ENCODE results near the gene RFC2. TPM values are rescaled to one million over a fixed set of nuclear protein-coding genes. Genes with fewer than 3 reads are reported as not detected.

RFC2 gene
- total and polyA plus RNA-seq, 8 donors, result 8.1 to 11.4 (median 9.3) TPM

- intact Hi-C loops (cut with DNase I), result no loop called here
- Histone ChIP-seq H3K27me3 (no peaks in the 10 kb centered on the region), H3K4me3 (no peak overlapping the region), H3K4me1 (no peaks in the 10 kb centered on the region), H3K27ac (no peak overlapping the region), H3K9me3 (no peaks in the 10 kb centered on the region), H3K36me3 (no peaks in the 10 kb centered on the region)
- TF ChIP-seq, protein P1, sequence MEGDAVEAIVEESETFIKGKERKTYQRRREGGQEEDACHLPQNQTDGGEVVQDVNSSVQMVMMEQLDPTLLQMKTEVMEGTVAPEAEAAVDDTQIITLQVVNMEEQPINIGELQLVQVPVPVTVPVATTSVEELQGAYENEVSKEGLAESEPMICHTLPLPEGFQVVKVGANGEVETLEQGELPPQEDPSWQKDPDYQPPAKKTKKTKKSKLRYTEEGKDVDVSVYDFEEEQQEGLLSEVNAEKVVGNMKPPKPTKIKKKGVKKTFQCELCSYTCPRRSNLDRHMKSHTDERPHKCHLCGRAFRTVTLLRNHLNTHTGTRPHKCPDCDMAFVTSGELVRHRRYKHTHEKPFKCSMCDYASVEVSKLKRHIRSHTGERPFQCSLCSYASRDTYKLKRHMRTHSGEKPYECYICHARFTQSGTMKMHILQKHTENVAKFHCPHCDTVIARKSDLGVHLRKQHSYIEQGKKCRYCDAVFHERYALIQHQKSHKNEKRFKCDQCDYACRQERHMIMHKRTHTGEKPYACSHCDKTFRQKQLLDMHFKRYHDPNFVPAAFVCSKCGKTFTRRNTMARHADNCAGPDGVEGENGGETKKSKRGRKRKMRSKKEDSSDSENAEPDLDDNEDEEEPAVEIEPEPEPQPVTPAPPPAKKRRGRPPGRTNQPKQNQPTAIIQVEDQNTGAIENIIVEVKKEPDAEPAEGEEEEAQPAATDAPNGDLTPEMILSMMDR (IDR thresholded peaks at IDR 0.05), result no peak
- WGBS, 2 donors, result 87 to 90% methylated on average over 17 of the region's 17 CpGs
- ATAC-seq, result no peak
- no peak for FAIRE-seq
- DNase-seq, result no peak
Observed at GRCh38 chr7:74222851-74223710, 31.1 kb downstream of the RFC2 start.

DNA sequence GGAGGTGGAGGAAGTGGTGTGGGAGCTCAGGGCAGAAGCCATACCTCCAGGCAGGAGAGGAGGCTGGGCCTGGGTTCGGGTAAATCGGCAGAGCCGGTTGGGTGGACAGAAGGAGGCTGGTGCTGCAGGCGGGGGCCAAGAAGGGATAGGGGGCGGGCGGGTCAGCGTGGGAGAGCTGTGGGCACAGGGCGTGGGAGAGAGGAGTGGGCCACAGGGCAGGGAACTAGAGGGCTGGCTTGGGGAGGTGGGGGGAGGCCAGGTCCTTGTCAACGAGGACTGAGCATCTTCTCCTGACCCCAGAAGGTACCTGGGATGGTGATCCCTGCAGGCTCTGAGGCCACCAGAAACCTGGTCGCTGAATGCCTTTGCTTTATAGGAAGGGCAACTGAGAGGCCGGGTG is 32.5 kb downstream of the RFC2 start:
- intact Hi-C loops (cut with DNase I), result no loop called here
- no peaks in the 10 kb centered on the region for H3K27me3 ChIP-seq
- ATAC-seq (no peak), FAIRE-seq (no peak), DNase-seq (peak in 1 of 6 donors; percentile 53)
- 93 to 97% methylated on average over 11 of the region's 11 CpGs for WGBS, 2 donors
- no peak overlapping the region for H3K27ac ChIP-seq
- H3K36me3 ChIP-seq, result no peaks in the 10 kb centered on the region
- TF ChIP-seq, protein P1 (IDR thresholded peaks at IDR 0.05), result no peak
- H3K4me3 ChIP-seq, result no peak overlapping the region
- no peaks in the 10 kb centered on the region for H3K4me1 ChIP-seq
- no peaks in the 10 kb centered on the region for H3K9me3 ChIP-seq

GRCh38 chr7:74220229-74220628 is 34.0 kb downstream of the RFC2 start:
- FAIRE-seq (no peak), ATAC-seq (no peak), DNase-seq (peak in 1 of 6 donors; percentile 58)
- no peaks in the 10 kb centered on the region for H3K36me3 ChIP-seq
- H3K4me1 ChIP-seq, result no peaks in the 10 kb centered on the region
- 83% methylated on average over 9 of the region's 9 CpGs for WGBS, 2 donors
- TF ChIP-seq, protein P1 (IDR thresholded peaks at IDR 0.05), result no peak
- intact Hi-C loops (cut with DNase I), result no loop called here
- no peaks in the 10 kb centered on the region for H3K27me3 ChIP-seq
- no peaks in the 10 kb centered on the region for H3K9me3 ChIP-seq
- no peak overlapping the region for H3K27ac ChIP-seq
- H3K4me3 ChIP-seq, result no peak overlapping the region

DNA sequence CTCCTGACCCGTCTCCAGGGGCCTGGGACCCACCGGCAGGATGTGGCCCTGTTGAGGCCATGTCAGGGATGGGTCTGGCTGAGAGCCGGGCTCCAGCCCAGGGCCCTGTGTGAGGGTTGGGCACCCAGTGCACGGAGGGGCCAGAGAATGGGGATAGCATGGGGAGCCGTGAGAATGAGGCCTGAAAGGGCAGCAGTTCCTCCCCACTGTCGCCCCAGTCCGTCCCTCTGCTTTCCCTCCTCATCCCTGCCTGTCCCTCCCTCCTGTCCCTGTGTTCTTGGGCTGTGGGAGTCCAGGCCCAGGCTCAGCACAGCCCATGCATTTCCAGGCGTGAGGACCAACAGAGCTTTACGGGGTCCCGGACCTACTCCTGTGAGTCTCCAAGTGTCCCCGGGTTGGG is 34.8 kb downstream of the RFC2 start:
- no peaks in the 10 kb centered on the region for H3K9me3 ChIP-seq
- no peak for DNase-seq
- no peak for FAIRE-seq
- intact Hi-C loops (cut with DNase I), result loop anchor here in 1 of 3 donors (10.0 kb wide), 1 partner anchor 185 kb away; no protein-coding TSS in a partner anchor
- H3K27ac ChIP-seq, result no peak overlapping the region
- H3K4me3 ChIP-seq, result no peak overlapping the region
- no peak for ATAC-seq
- H3K4me1 ChIP-seq, result no peaks in the 10 kb centered on the region
- no peaks in the 10 kb centered on the region for H3K27me3 ChIP-seq
- no peaks in the 10 kb centered on the region for H3K36me3 ChIP-seq
- 90 to 91% methylated on average over 9 to 11 of the region's 11 CpGs for WGBS, 2 donors
- TF ChIP-seq, protein P1 (IDR thresholded peaks at IDR 0.05), result no peak

GRCh38 chr7:74218343-74218698 is 35.9 kb downstream of the RFC2 start:
- Histone ChIP-seq H3K4me1 (no peaks in the 10 kb centered on the region), H3K4me3 (no peak overlapping the region), H3K27me3 (no peaks in the 10 kb centered on the region), H3K36me3 (no peaks in the 10 kb centered on the region), H3K9me3 (no peaks in the 10 kb centered on the region), H3K27ac (no peak overlapping the region)
- DNase-seq (no peak), FAIRE-seq (no peak), ATAC-seq (no peak)
- WGBS, 2 donors, result 68 to 81% methylated on average over 2 of the region's 2 CpGs
- TF ChIP-seq, protein P1 (IDR thresholded peaks at IDR 0.05), result no peak
- intact Hi-C loops (cut with DNase I), result loop anchor here in 1 of 3 donors (10.0 kb wide), 1 partner anchor 186 kb away; no protein-coding TSS in a partner anchor

All from pancreas (tissue), 10 donors.